ENCODE results near the gene MCCC2.

Gene MCCC2

GRCh38 chr5:71588533-71588885, 1.4 kb downstream of the MCCC2 start:
- no peak for DNase-seq (ENCODE audit: low read depth)
- H3K4me3 ChIP-seq (ENCODE audit: control insufficient read depth, low read depth, low read length), result no peak overlapping the region
- no peak for TF ChIP-seq CTCF (IDR thresholded peaks at IDR 0.05; ENCODE audit: control insufficient read depth, insufficient read depth, low read depth, low read length, missing control alignments)

GRCh38 chr5:71589903-71590302, 2.8 kb downstream of the MCCC2 start:
- TF ChIP-seq CTCF (IDR thresholded peaks at IDR 0.05; ENCODE audit: control insufficient read depth, insufficient read depth, low read depth, low read length, missing control alignments), result no peak
- H3K4me3 ChIP-seq (ENCODE audit: control insufficient read depth, low read depth, low read length), result no peak overlapping the region
- no peak for DNase-seq (ENCODE audit: low read depth)

GRCh38 chr5:71591100-71591499, 4.0 kb downstream of the MCCC2 start:
- no peak for DNase-seq (ENCODE audit: low read depth)
- no peak for TF ChIP-seq CTCF (IDR thresholded peaks at IDR 0.05; ENCODE audit: control insufficient read depth, insufficient read depth, low read depth, low read length, missing control alignments)
- no peak overlapping the region for H3K4me3 ChIP-seq (ENCODE audit: control insufficient read depth, low read depth, low read length)

DNA sequence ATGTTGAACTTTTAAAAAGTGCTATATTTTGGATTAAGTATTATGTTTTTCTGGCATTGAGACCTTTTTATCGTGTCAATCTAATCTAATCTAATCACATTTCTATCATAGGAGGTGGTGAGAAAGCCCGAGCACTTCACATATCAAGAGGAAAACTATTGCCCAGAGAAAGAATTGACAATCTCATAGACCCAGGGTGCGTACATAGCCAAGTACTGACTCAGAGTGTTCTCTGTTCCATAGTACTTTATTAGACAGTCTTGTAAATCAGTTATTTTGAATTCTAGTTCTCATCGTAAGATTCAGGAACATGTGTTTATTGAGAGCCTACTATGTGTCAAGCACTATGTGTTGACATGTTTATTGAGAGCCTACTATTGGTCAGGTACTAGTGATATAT, 9.0 kb downstream of the MCCC2 start:
- H3K4me3 ChIP-seq (ENCODE audit: control insufficient read depth, low read depth, low read length), result no peak overlapping the region
- no peak for DNase-seq (ENCODE audit: low read depth)
- TF ChIP-seq CTCF (IDR thresholded peaks at IDR 0.05; ENCODE audit: control insufficient read depth, insufficient read depth, low read depth, low read length, missing control alignments), result no peak

- no peak overlapping the region for H3K4me3 ChIP-seq (ENCODE audit: control insufficient read depth, low read depth, low read length)
- no peak for DNase-seq (ENCODE audit: low read depth)
- TF ChIP-seq CTCF (IDR thresholded peaks at IDR 0.05; ENCODE audit: control insufficient read depth, insufficient read depth, low read depth, low read length, missing control alignments), result no peak
These were observed 9.9 kb downstream of the MCCC2 start for GRCh38 chr5:71597001-71597400.

DNA sequence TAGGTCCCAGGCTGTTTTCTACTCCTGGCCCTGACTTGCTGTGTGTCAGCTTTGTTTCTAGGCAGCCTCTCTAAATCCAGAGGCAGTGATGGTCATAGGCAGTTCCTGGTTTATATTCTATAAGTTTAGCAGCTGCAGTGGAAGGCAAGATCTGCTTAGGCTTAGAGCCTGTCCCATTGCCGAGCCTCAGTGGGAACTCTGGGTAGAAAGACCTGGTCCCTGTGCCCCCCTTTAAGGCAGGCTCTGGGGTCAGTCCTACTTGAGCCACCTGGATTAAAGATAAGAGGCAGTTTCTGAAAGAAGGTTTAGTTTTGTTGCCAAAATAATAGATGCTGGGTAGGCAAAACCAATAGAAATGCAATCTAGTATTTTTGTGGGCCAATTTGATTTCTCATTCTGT, 13.6 kb downstream of the MCCC2 start:
- TF ChIP-seq CTCF (IDR thresholded peaks at IDR 0.05; ENCODE audit: control insufficient read depth, insufficient read depth, low read depth, low read length, missing control alignments), result no peak
- no peak overlapping the region for H3K4me3 ChIP-seq (ENCODE audit: control insufficient read depth, low read depth, low read length)
- DNase-seq (ENCODE audit: low read depth), result no peak
